ENCODE results near the gene TATDN2.

GRCh38 chr3:10291641-10292040 is 43.4 kb downstream of the TATDN2 start:
- TF ChIP-seq CTCF (IDR thresholded peaks at IDR 0.05), result no peak
- TF ChIP-seq EP300 (IDR thresholded peaks at IDR 0.05; ENCODE audit: borderline replicate concordance in 1 of 2, low read depth in 1 of 2, low read length in 1 of 2), result no peak
- TF ChIP-seq NFIC (IDR thresholded peaks at IDR 0.05; ENCODE audit: borderline replicate concordance), result no peak
- no peak for TF ChIP-seq POLR2AphosphoS5 (IDR thresholded peaks at IDR 0.05; ENCODE audit: low read depth, low read length)
- no peak for TF ChIP-seq FOXJ3 (CRISPR knock-in tag; IDR thresholded peaks at IDR 0.05)
- TF ChIP-seq, protein P1, sequence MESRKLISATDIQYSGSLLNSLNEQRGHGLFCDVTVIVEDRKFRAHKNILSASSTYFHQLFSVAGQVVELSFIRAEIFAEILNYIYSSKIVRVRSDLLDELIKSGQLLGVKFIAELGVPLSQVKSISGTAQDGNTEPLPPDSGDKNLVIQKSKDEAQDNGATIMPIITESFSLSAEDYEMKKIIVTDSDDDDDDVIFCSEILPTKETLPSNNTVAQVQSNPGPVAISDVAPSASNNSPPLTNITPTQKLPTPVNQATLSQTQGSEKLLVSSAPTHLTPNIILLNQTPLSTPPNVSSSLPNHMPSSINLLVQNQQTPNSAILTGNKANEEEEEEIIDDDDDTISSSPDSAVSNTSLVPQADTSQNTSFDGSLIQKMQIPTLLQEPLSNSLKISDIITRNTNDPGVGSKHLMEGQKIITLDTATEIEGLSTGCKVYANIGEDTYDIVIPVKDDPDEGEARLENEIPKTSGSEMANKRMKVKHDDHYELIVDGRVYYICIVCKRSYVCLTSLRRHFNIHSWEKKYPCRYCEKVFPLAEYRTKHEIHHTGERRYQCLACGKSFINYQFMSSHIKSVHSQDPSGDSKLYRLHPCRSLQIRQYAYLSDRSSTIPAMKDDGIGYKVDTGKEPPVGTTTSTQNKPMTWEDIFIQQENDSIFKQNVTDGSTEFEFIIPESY (IDR thresholded peaks at IDR 0.05; ENCODE audit: borderline replicate concordance, low read depth), result no peak
- no peak for TF ChIP-seq RAD21 (IDR thresholded peaks at IDR 0.05; ENCODE audit: low read length)
- no peak for TF ChIP-seq JUND (IDR thresholded peaks at IDR 0.05)
- TF ChIP-seq TCF12 (IDR thresholded peaks at IDR 0.05), result no peak
- no peak for TF ChIP-seq SMC3 (IDR thresholded peaks at IDR 0.05; ENCODE audit: low read depth, low read length)
- TF ChIP-seq TAF1 (IDR thresholded peaks at IDR 0.05; ENCODE audit: borderline replicate concordance, low read depth, low read length), result no peak

Measured in SK-N-SH (cell line).